ENCODE results near the gene TALDO1. TPM values are rescaled to one million over a fixed set of nuclear protein-coding genes. Genes with fewer than 3 reads are reported as not detected.

The TALDO1 gene
- polyA plus RNA-seq, 4 donors, result 97.0 to 148 (median 132) TPM

- no peak for DNase-seq (ENCODE audit: low read depth in 4 of 4, low spot score in 3 of 4)
Observed at GRCh38 chr11:778976-779954, 32.0 kb downstream of the TALDO1 start.

GRCh38 chr11:779955-780532 lies 32.8 kb downstream of the TALDO1 start:
- no peak for DNase-seq (ENCODE audit: low read depth in 4 of 4, low spot score in 3 of 4)

- no peak for DNase-seq (ENCODE audit: low read depth in 4 of 4, low spot score in 3 of 4)
Observed at GRCh38 chr11:782264-783174, 35.3 kb downstream of the TALDO1 start.

GRCh38 chr11:783581-784015 lies 36.3 kb downstream of the TALDO1 start:
- peak in 2 of 4 donors; percentile 53 to 76 for DNase-seq (ENCODE audit: low read depth in 4 of 4, low spot score in 3 of 4)

GRCh38 chr11:786235-787083 lies 39.2 kb downstream of the TALDO1 start:
- no peak for DNase-seq (ENCODE audit: low read depth in 4 of 4, low spot score in 3 of 4)

GRCh38 chr11:787084-787675 lies 39.9 kb downstream of the TALDO1 start:
- DNase-seq (ENCODE audit: low read depth in 4 of 4, low spot score in 3 of 4), result no peak

- DNase-seq (ENCODE audit: low read depth in 4 of 4, low spot score in 3 of 4), result no peak
Observed at GRCh38 chr11:788009-788640, 40.9 kb downstream of the TALDO1 start.

- no peak for DNase-seq (ENCODE audit: low read depth in 4 of 4, low spot score in 3 of 4)
Observed at GRCh38 chr11:788953-789940, 42.0 kb downstream of the TALDO1 start.

- DNase-seq (ENCODE audit: low read depth in 4 of 4, low spot score in 3 of 4), result no peak
Observed at GRCh38 chr11:789943-790342, 42.7 kb downstream of the TALDO1 start, which contains the start of gene CEND1. TSS of gene CEND1 (minus strand) at chr11:790090. CDS start at chr11:788576, 1,514 bp downstream.

- no peak for DNase-seq (ENCODE audit: low read depth in 4 of 4, low spot score in 3 of 4)
Observed at GRCh38 chr11:790721-791564, 43.7 kb downstream of the TALDO1 start.

- no peak for DNase-seq (ENCODE audit: low read depth in 4 of 4, low spot score in 3 of 4)
Observed at GRCh38 chr11:791658-792534, 44.6 kb downstream of the TALDO1 start.

GRCh38 chr11:792535-792821 lies 45.2 kb downstream of the TALDO1 start:
- no peak for DNase-seq (ENCODE audit: low read depth in 4 of 4, low spot score in 3 of 4)

- no peak for DNase-seq (ENCODE audit: low read depth in 4 of 4, low spot score in 3 of 4)
Observed at GRCh38 chr11:792873-793272, 45.6 kb downstream of the TALDO1 start.

GRCh38 chr11:793556-793955 lies 46.3 kb downstream of the TALDO1 start:
- no peak for DNase-seq (ENCODE audit: low read depth in 4 of 4, low spot score in 3 of 4)

GRCh38 chr11:794013-794765 lies 46.9 kb downstream of the TALDO1 start:
- no peak for DNase-seq (ENCODE audit: low read depth in 4 of 4, low spot score in 3 of 4)

Measured in left renal pelvis (tissue), 4 donors.